Right lobe of liver (tissue), 6 donors: ENCODE results near the gene WFIKKN1. TPM values are rescaled to one million over a fixed set of nuclear protein-coding genes. Genes with fewer than 3 reads are reported as not detected.

Experiments used
- ATAC-seq, 4 donors: fragments of 200-7000 bp; cut with Tn5 transposase; one replicate each; pipeline ENCODE4 v1.9.1; 2020; ENCODE audit warnings: mild to moderate bottlenecking in 4 of 4, moderate library complexity in 4 of 4
- DNase-seq, 3 donors: peaks; one replicate each; pipeline ENCODE4 v3.0.0-alpha.2; 2020
- H3K27ac ChIP-seq, 3 donors: fragments of 200-600 bp; one replicate each; pipeline ENCODE4 v1.8.0; 2022
- H3K27me3 ChIP-seq, 2 donors: fragments of 200-600 bp; one replicate each; pipeline ENCODE4 v1.8.0; 2022
- H3K36me3 ChIP-seq, 4 donors: fragments of 200-600 bp; sonication (generic) in 1 of 4; one replicate each; pipeline versions ENCODE4 v1.5.1 to v1.8.0; 2017 to 2022; ENCODE audit warnings: control low read depth in 1 of 4
- H3K4me1 ChIP-seq, 4 donors: fragments of 200-600 bp; sonication (generic) in 1 of 4; one replicate each; pipeline versions ENCODE4 v1.5.1 to v1.8.0; 2017 to 2022; ENCODE audit warnings: control low read depth in 1 of 4
- H3K4me3 ChIP-seq, 3 donors: fragments of 200-600 bp; one replicate each; pipeline ENCODE4 v1.8.0; 2022
- H3K9me3 ChIP-seq, 4 donors: fragments of 200-600 bp; sonication (generic) in 1 of 4; one replicate each; pipeline versions ENCODE4 v1.5.1 to v1.8.0; 2017 to 2022; ENCODE audit warnings: control low read depth in 1 of 4
- POLR2A ChIP-seq: fragments of 450-650 bp; IDR thresholded peaks from one replicate; pipeline ENCODE4 v1.6.1; 2017; ENCODE audit warnings: antibody characterized with exemption, mild to moderate bottlenecking
- WGBS: methylation state at CpG from one replicate; pipeline ENCODE4 v1.1.6; 2018; ENCODE audit warnings: low coverage, low lambda C conversion rate; ENCODE audit not compliant: insufficient coverage; ENCODE audit errors: missing lambda C conversion rate; 5-methylcytosine and 5-hydroxymethylcytosine counted together
- intact Hi-C, 2 donors: fragments of 100-400 bp; cut with DNase I; formaldehyde crosslinking; loops; one replicate each; pipeline versions ENCODE4 v1.11.2 to v1.14.1; 2022
- total RNA-seq, 6 experiments: library from RNA; depleted of rRNA in 2 of 6; stranded (reverse); fragments of >200 nt in 2 of 6; fragmentation: NEBNext Ultra II Directional in 3 of 6; extraction: Animal tissue kit (Norgen Biotek cat#: 25700) in 3 of 6; gene quantifications; one replicate each; pipeline versions ENCODE4 v1.1.0 to v1.2.4, GENCODE V29; 2016 to 2023
- TF ChIP-seq, protein P1 (sequence below), 4 donors: fragments of 200-600 bp in 3 of 4; fragments of 450-650 bp in 1 of 4; IDR thresholded peaks; one replicate each; pipeline versions ENCODE4 v1.5.1 to v1.8.0; 2016 to 2022; ENCODE audit warnings: antibody characterized with exemption in 4 of 4, mild to moderate bottlenecking in 2 of 4
- donor health status: DM: no; HTN: yes; CAD: no.
- donor health status: DM: no; HTN: no; CAD: no.
- donor health status: DM: no; HTN: no; CAD: no.
- donor health status: DM: no; HTN: yes; CAD: no.
- donor health status: DM: no; HTN: yes; CAD: no.

WFIKKN1 gene
- total RNA-seq, 6 experiments from 2014 or later: 0.43 to 0.70 (median 0.56) TPM

- intact Hi-C loops: no loop called here
- Histone ChIP-seq H3K4me1 (peaks cover 0 to 6% (median 0%) of the 10 kb centered on the region in 4 donors), H3K27me3 (no peaks in the 10 kb centered on the region), H3K4me3 (no peak overlapping the region), H3K9me3 (no peaks in the 10 kb centered on the region), H3K27ac (no peak overlapping the region), H3K36me3 (no peaks in the 10 kb centered on the region)
- no peak for ATAC-seq
- DNase-seq: no peak
- TF ChIP-seq, protein P1, sequence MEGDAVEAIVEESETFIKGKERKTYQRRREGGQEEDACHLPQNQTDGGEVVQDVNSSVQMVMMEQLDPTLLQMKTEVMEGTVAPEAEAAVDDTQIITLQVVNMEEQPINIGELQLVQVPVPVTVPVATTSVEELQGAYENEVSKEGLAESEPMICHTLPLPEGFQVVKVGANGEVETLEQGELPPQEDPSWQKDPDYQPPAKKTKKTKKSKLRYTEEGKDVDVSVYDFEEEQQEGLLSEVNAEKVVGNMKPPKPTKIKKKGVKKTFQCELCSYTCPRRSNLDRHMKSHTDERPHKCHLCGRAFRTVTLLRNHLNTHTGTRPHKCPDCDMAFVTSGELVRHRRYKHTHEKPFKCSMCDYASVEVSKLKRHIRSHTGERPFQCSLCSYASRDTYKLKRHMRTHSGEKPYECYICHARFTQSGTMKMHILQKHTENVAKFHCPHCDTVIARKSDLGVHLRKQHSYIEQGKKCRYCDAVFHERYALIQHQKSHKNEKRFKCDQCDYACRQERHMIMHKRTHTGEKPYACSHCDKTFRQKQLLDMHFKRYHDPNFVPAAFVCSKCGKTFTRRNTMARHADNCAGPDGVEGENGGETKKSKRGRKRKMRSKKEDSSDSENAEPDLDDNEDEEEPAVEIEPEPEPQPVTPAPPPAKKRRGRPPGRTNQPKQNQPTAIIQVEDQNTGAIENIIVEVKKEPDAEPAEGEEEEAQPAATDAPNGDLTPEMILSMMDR (IDR thresholded peaks at IDR 0.05): no peak
- no peak for TF ChIP-seq POLR2A
- 50% methylated on average over 2 of the region's 12 CpGs for WGBS
Observed at GRCh38 chr16:654034-654433, 23.2 kb downstream of the WFIKKN1 start.

GRCh38 chr16:657487-657886, 26.7 kb downstream of the WFIKKN1 start:
- peaks cover 0 to 11% (median 0%) of the 10 kb centered on the region in 4 donors for H3K4me1 ChIP-seq
- ATAC-seq (no peak), DNase-seq (no peak)
- no peak overlapping the region for H3K27ac ChIP-seq
- no peaks in the 10 kb centered on the region for H3K36me3 ChIP-seq
- WGBS: no CpG with 5 or more reads among the region's 22 CpGs
- no peaks in the 10 kb centered on the region for H3K27me3 ChIP-seq
- intact Hi-C loops: no loop called here
- TF ChIP-seq, protein P1 (IDR thresholded peaks at IDR 0.05): no peak
- TF ChIP-seq POLR2A: no peak
- H3K4me3 ChIP-seq: no peak overlapping the region
- no peaks in the 10 kb centered on the region for H3K9me3 ChIP-seq

DNA sequence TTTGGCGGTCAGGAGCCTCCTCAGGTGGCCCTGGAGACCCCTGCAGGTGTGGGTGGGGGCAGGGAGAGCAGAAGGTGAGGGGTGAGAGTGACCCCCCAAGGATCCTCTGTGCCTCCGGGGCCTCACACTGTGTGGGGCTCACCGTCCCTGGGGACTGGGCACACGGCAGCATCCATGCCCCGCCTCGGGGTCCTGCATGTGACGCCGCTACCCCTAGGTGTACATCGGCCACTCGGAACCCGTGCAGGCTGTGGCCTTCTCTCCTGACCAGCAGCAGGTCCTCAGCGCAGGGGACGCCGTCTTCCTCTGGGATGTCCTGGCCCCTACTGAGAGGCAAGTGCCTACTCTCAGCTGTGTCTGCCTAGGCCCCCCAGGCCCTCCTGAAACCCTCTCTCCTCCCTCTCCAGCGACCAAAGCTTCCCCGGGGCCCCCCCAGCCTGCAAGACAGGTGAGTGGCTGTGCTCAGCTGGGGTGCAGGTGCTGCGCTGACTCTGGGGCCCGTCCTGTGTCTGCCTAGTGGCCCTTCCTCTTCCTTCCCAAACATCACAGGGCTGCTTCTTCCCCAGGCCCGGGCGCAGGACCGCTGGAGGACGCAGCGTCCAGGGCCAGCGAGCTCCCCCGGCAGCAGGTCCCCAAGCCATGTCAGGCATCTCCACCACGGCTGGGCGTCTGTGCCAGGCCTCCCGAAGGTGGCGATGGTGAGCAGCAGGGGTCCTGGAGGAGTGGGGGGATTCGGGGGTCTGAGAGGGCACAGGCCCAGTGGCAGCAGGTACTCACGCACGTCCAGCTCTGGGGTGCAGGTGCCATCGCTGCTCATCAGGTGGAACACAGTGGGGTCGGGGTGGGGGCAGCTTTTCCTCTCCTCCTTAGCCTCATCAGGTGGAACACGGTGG, 28.1 kb downstream of the WFIKKN1 start:
- H3K9me3 ChIP-seq: no peaks in the 10 kb centered on the region
- TF ChIP-seq POLR2A: no peak
- TF ChIP-seq, protein P1 (IDR thresholded peaks at IDR 0.05): no peak
- DNase-seq (no peak), ATAC-seq (no peak)
- 60% methylated on average over 1 of the region's 35 CpGs for WGBS
- no peaks in the 10 kb centered on the region for H3K36me3 ChIP-seq
- H3K27me3 ChIP-seq: no peaks in the 10 kb centered on the region
- H3K4me3 ChIP-seq: no peak overlapping the region
- H3K27ac ChIP-seq: no peak overlapping the region
- H3K4me1 ChIP-seq: peaks cover 0 to 11% (median 0%) of the 10 kb centered on the region in 4 donors
- intact Hi-C loops: no loop called here

DNA sequence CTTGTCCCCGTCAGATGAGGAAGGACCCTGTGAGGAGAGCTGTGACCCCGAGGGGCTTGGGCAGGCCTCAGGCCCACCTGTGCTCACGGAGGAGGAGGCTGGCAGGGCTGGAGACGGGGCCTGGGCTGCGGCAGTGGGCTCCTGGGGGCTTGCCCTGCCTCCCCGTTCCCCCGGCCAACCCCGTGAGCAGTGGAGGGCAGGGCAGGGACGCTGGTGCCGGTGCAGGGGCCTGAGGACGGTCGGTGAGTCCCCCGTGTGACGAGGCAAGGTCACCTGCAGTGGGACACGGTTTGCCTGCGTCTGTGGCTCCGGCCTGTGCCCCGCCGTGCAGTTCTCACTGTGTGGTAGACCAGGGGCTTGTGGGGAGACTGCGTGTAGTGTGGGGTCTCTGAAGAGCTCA, 28.8 kb downstream of the WFIKKN1 start:
- Histone ChIP-seq H3K4me3 (no peak overlapping the region), H3K36me3 (no peaks in the 10 kb centered on the region), H3K9me3 (no peaks in the 10 kb centered on the region), H3K27ac (no peak overlapping the region), H3K27me3 (no peaks in the 10 kb centered on the region), H3K4me1 (peaks cover 0 to 11% (median 0%) of the 10 kb centered on the region in 4 donors)
- intact Hi-C loops: no loop called here
- no peak for DNase-seq
- TF ChIP-seq, protein P1 (IDR thresholded peaks at IDR 0.05): no peak
- TF ChIP-seq POLR2A: no peak
- ATAC-seq: no peak
- no CpG with 5 or more reads among the region's 20 CpGs for WGBS
